Nephron (organoid): Measurements from ENCODE around the gene SLC12A8.

Experiments used
- H3K27ac Mint-ChIP-seq, 3 experiments: 2 replicates each; pipeline ENCODE4 v1.8.0; 2020; ENCODE audit warnings: mixed read lengths in 3 of 3, mild to moderate bottlenecking in 2 of 3, moderate library complexity in 1 of 3
- H3K27me3 Mint-ChIP-seq: 2 replicates; pipeline ENCODE4 v1.8.0; 2021; ENCODE audit warnings: low read depth, mild to moderate bottlenecking, moderate library complexity, mixed read lengths
- H3K36me3 Mint-ChIP-seq: 2 replicates; pipeline ENCODE4 v1.8.0; 2020; ENCODE audit warnings: low read depth, mixed read lengths
- H3K4me1 Mint-ChIP-seq: 2 replicates; pipeline ENCODE4 v1.8.0; 2020; ENCODE audit warnings: mixed read lengths
- H3K4me3 Mint-ChIP-seq, 3 experiments: 2 replicates each; pipeline ENCODE4 v1.8.0; 2020; ENCODE audit warnings: mild to moderate bottlenecking in 3 of 3, mixed read lengths in 3 of 3, moderate library complexity in 2 of 3
- H3K9me3 Mint-ChIP-seq: 2 replicates; pipeline ENCODE4 v1.8.0; 2020; ENCODE audit warnings: mixed read lengths
- CTCF ChIP-seq, 3 experiments: fragments of 200-600 bp; sonication (generic); IDR thresholded peaks; one replicate each; pipeline ENCODE4 v1.5.0; 2021; ENCODE audit warnings: antibody characterized with exemption in 3 of 3; ENCODE audit not compliant: unreplicated experiment in 3 of 3

SLC12A8 gene

GRCh38 chr3:125116311-125117080 is 96.1 kb downstream of the SLC12A8 start:
- Mint-ChIP-seq H3K4me1 (peaks cover 51% of the 10 kb centered on the region), H3K27me3 (peaks cover 7% of the 10 kb centered on the region), H3K36me3 (no peaks in the 10 kb centered on the region), H3K9me3 (no peaks in the 10 kb centered on the region), H3K4me3 (no peak overlapping the region), H3K27ac (peak overlapping the region; percentile 83 to 93 (median 85))
- TF ChIP-seq CTCF (IDR thresholded peaks at IDR 0.05; ENCODE audit: unreplicated experiment in 3 of 3), result no peak

- H3K27me3 Mint-ChIP-seq, result peaks cover 7% of the 10 kb centered on the region
- H3K4me3 Mint-ChIP-seq, result peak overlapping the region in 1 of 3 experiments; percentile 1
- H3K9me3 Mint-ChIP-seq, result no peaks in the 10 kb centered on the region
- no peaks in the 10 kb centered on the region for H3K36me3 Mint-ChIP-seq
- peaks cover 47% of the 10 kb centered on the region for H3K4me1 Mint-ChIP-seq
- peak overlapping the region; percentile 62 to 90 (median 85) for H3K27ac Mint-ChIP-seq
- TF ChIP-seq CTCF (IDR thresholded peaks at IDR 0.05; ENCODE audit: unreplicated experiment in 3 of 3), result no peak
Measured at GRCh38 chr3:125115640-125116039, 96.9 kb downstream of the SLC12A8 start.

- Mint-ChIP-seq H3K27ac (no peak overlapping the region), H3K4me1 (peaks cover 29% of the 10 kb centered on the region), H3K36me3 (no peaks in the 10 kb centered on the region), H3K27me3 (no peaks in the 10 kb centered on the region), H3K4me3 (no peak overlapping the region), H3K9me3 (no peaks in the 10 kb centered on the region)
- TF ChIP-seq CTCF (IDR thresholded peaks at IDR 0.05; ENCODE audit: unreplicated experiment in 3 of 3), result no peak
Measured at GRCh38 chr3:125112981-125113380, 99.6 kb downstream of the SLC12A8 start.

- Mint-ChIP-seq H3K4me3 (no peak overlapping the region), H3K4me1 (peaks cover 19% of the 10 kb centered on the region), H3K27me3 (no peaks in the 10 kb centered on the region), H3K9me3 (no peaks in the 10 kb centered on the region), H3K36me3 (no peaks in the 10 kb centered on the region), H3K27ac (no peak overlapping the region)
- no peak for TF ChIP-seq CTCF (IDR thresholded peaks at IDR 0.05; ENCODE audit: unreplicated experiment in 3 of 3)
Measured at GRCh38 chr3:125110876-125111480, 101.6 kb downstream of the SLC12A8 start.

- Mint-ChIP-seq H3K4me3 (no peak overlapping the region), H3K9me3 (no peaks in the 10 kb centered on the region), H3K27me3 (no peaks in the 10 kb centered on the region)
Measured at GRCh38 chr3:125110016-125110875, 102.3 kb downstream of the SLC12A8 start.

More at GRCh38 chr3:125110016-125110875, 102.3 kb downstream of the SLC12A8 start:
- TF ChIP-seq CTCF (IDR thresholded peaks at IDR 0.05; ENCODE audit: unreplicated experiment in 3 of 3), result no peak
- no peak overlapping the region for H3K27ac Mint-ChIP-seq
- H3K36me3 Mint-ChIP-seq, result no peaks in the 10 kb centered on the region
- H3K4me1 Mint-ChIP-seq, result peaks cover 12% of the 10 kb centered on the region
